HG02610 (cell line): ENCODE data around the gene STUM.
"Not testable (repeated sequence)": the region's sequence is repeated elsewhere in the genome, so short reads cannot be mapped to it uniquely, and the experiment has no call there.

Source experiments
- ATAC-seq: cut with Tn5 transposase; IDR thresholded peaks from one replicate; pipeline ENCODE4 v1.9.1; 2021; ENCODE audit warnings: mild to moderate bottlenecking, moderate library complexity; ENCODE audit not compliant: unreplicated experiment

STUM gene

DNA sequence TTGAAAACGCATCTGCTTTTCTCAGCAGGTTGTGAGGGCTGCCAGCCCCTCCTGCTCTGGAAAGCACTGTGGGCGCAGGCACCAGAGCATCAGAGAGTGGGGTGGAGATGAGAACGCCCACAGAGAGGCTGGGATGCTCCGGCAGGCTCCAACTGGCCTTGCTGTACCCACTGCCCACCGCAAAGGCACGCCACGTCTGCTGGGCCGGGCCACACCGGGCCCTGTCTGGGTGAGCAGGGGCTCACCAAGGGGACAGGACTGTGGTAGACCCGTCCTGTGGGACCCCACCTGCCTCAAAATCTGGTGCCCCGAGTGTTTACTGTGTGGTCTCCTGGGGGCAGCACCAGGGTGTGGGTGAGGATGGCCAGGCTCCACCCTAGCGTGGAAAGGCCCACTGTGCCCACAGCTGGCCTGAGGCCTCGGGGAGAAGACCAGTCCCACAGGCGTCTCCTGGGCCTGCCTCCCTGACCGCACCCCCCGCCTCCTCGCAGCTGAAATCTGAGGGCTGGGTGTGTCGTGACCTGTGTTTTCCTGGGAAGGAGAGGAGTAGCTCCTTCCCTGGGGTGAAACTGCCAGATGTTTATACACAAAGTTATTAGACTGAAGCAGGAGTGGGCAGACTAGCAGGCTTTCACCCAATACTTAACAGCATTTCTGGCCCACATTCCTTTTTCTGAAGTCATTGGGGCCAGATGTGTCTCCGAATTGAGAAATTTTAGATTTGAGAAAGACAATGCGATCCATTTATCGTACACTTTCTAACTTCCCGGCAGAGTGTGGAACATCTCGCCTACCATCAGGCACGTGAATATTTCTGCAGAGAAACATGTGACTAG, 53.8 kb downstream of the STUM start:
- no peak for ATAC-seq

DNA sequence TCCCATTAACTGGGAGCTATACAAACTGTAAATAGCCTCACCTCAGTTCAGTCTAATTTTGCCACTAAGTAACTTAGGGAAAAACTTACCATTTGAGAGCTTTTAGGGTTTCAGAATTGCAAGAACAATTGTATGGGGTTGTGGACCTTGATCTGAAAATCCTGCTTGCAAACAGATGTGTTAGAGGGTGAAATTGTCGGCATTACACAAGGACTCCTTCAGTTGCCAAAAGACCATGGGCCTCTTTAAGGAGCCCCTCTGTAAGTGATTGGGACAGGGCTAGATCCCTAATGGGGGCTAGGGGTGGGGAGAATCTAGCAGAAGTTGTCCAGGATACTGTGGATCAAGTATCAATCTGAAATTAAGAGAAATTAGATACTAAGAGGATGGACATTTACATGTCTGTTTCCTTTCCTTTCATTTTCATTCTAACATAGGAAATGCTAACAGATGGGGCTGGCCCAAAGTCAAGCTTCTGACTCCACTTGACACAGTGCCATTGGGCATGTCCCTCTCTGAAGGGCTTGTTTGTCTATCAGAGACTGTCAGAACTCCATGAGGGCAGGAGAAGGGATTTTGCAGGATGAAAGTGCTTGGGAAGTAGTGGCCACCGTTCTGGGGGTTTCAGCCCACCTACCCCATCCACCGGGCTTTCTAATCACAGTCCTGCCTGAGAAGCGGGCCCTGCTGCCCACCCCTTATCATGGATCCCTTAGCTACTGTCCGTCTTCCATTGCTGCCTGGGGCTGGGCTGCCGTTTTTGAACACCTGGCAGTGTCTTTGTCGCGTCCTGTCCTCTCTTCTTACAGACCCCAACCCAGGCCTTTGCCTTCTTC, 54.7 kb downstream of the STUM start:
- no peak for ATAC-seq

DNA sequence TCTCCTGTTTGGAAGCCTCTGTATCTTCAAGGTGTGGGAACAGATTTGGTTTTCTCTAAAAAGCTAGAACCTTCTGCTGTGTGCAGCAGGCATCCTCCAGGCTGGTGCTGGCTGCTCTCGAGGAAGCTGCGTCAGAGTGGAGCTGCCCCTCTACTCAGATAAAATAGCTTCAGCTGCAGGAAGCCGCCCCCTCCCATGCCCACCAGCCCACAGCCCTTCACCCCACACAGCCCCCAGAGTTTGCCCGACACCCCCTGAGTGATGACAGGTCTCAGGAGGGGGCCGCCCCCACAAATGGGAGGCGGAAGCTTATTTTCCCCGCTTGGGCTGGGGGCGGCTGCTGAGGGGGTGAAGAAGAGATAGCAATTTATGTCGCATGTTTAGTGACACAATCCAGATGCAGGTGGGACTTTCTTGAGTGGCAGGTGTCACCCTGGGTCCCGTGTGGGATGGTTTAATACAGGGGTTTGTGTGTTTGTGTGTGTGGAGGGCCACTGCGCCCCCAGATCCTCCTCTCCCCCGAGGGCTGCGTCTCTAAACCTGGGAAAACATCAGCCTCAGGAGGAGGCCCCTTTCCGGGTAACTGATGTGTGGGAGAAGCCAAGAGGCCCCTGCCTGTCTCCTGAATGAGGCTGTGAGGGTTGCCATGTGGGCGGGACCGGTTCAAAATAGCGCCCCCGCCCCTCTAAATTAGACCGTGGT, 55.4 kb downstream of the STUM start:
- ATAC-seq, result no peak

DNA sequence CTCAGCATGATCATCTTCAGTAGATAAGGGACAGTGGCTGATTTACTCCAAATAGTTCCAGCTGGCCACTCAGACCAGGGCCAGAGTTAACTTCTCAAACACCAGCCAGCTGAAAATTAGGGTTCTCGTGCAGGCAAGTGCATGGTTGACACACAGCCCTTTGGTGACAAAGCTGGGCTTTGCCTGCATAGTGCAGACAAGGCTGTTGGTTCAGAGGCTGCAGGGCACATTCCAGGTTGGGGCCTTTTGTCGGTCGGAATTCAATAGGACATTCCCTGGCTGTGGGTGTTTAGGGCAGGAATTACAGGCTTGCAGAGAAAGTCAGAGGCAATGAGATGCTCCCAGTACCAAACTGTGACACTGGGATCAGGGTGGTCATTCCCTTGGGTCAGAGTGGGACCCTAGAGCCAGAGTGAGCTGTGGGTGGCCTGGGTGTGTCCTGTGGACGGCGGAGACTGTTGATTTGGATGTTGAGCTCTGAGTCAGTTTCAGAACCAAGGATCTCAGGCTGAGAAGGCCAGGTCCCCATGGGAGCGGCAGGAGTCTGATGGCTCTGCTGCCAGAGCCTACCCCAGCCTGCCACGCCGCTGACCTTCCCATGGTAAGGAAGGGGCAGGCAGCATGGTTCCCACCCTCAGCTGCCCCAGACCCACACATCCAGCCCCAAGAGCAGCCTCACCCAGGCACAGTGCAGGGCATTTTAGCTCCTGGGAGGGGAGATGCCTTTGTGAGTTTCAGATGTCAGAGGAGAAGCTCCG, 56.2 kb downstream of the STUM start:
- ATAC-seq, result no peak

DNA sequence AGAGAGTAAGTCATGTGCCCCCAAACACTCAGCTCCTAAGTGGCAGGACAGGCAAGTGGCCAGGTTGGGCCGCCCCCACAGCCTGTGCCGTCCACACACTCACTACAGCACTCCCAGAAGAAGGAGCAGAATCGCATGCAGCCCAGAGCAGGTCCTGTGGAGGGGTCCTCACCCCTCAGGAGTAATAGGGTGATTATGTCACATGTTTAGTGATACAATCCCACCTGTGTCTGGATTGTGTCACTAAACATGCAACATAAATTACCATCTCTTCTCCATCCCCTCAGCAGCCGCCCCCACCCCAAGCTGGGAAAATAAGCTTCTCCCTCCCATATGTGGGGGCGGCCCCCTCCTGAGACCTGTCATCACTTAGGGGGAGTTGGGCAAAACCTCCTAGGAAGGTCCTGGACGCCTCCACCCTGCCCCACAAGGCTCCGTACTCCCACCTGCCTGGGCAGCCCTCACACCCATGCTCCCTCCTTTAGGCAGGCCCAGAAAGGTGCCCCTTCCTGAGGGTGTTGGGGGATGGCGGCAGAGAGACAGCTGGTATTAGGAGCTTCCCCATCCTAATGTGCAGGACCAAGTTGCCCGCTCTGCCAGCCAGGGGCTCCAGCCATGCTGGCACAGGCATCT, 56.9 kb downstream of the STUM start:
- no peak for ATAC-seq

DNA sequence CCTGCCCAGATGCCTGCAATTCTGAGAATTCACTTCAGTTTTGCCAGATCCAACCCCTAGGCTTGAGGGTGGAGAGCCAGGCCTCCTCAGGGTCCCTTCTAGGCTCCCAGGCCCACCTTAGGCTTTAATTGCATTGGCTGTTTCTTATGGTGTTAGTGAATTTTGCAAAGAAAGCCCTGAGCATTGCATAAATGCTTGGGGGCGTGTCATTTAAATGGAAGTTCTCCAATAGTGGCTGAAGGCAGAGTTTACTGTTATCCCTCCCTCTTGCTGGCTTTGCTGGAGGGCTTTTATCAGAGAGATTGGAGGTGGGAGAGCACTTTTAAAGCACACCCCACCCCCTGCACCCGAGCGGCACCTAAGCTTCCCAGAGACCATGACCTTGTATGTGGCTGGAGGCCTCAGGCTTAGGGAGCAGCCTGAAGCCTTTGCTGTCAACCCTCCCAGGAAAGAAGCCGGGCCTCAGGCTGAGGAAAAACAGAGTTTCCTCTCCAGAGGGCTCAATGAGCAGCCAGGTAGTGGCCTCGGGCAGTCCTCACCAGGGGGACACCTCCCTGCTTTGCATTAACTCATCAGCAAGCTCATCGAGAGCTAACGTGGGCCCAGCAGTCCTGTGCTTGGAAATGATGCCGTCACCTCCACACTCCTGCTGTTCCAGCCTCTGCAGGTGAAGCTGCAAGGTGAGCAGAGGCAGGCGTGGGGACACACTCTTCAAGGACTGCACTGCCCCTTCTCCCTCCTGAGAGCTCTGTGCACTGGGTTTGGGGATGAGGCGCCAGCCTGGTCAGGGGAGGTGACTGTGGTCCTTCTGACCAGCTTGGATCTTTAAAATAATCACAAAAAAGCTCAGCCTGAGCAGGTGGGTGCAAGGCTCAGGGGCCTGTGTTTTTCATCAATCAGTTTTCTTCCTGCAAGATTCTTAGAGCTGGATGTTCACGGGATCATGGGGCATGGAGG, 58.0 kb downstream of the STUM start:
- no peak for ATAC-seq

DNA sequence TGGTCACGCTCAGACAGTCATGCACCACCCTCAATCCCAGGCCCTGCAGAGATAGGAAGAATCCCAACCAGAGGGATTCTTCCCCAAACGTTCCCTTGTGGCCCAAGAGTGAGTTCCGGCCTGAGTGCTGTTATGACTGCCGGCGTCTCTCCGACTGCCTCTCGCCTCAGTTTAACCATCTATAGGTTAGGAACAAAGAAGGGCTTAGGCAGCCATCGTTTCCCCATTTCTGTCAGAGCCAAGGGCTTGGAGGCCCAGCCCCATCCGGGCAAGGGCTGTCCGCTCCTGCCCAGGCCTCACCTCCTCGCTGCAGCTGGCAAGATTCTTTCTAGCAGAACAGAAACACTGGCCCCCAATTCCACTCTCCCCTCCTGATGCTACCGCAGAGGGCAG, 58.7 kb downstream of the STUM start:
- no peak for ATAC-seq

DNA sequence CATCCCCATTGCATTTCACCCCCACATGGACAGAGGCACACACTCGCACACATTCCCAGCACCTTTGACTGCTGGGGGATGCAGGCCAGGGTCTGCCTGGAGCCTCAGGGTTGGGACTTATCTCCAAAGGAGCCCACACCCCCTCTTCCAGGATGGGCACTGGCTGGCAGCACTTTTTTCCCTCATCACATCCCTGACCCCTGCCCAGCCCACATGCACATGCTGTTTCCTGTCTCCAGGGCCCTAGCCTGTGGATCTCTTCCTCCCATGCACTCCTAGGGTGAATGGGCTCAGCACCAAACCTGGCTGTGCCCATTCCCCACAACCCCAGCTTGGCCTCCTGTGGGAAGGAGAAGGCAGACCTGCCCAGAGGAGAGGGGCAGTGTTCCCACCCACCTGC, 59.3 kb downstream of the STUM start:
- no peak for ATAC-seq

DNA sequence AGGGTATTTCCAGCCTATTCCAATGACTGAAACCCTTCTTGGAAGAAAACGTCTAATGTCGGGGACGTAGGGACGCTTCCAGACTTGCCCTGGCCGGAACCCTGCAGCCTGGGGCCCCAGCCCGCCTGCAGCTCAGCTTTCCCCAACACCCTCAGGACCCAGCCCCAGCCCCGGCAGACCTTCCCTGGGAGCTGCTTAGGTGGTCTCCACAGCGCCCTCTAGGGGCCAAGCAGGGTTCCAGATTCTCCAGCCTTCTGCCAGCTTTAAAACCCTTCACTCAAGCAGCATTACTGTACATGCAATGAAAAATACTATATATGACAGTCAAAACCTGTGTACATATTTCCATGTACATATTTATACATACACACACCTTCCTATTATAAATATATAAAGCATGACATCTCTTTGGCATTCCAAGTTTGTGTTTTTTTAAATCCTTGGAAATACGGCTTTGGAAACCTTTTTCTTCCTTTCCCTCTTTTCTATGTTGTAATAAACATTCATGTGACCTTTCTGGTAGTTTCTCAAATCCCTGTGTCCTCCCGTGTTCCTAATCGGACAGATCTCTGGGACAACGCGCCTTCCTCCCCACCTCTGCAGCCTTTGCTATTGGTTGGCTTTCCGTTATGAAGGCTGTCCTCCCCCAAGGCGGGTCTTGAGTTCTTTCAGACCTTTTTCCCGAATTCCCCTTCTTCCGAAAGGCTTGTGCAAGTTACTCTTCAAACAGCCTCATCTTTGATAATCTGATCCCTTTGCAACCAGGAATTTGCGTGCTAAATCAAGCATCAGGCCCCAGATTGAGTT, 60.3 kb downstream of the STUM start:
- no peak for ATAC-seq

DNA sequence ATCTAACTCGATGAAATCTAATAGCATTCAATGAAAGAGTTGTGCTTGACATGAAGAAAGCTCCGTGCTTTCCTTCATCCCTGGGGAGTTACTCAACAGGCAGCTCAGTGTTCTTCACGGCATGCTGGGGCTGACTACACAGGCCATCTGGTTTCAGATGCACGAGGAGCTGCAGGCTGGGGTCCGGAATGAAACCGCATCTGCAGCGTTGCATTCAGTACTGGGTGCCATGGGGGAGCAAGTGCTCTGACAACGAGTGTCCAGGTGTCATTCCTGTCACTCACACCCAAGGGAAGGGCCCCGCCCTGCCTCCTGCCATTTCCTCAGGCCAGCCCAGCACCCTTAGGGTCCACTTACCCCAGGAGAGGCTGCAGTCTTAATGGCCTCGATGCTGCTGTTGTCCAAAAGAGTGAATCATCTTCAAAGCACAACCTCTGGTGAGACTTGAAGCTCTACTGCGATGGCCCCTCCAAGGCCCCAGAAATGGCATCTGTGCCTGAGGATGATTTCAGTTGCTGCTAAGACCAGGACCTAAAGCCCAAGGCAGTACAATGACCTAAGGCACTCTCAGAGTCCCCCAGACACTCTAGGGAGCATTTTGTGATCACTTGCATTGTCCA, 61.4 kb downstream of the STUM start:
- no peak for ATAC-seq

DNA sequence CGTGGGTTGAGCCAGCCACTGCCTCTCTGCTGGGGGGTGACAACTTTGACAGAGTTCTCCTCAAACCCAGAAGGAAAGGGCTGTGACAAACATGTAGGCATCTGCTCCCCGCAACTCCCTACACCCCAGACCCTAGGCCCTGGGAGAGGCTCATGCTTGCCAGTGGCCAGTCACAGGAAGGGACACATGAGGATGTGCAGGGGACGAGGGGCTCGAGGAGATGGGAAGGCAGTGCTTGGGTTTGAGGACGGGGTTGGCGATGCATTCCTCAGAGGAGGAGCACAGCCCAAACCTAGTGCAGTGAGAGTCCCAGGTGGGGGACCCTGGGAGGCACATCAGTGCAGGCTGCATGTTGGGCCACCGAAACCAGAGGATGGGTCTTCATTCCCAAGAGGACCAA, 62.1 kb downstream of the STUM start:
- no peak for ATAC-seq

DNA sequence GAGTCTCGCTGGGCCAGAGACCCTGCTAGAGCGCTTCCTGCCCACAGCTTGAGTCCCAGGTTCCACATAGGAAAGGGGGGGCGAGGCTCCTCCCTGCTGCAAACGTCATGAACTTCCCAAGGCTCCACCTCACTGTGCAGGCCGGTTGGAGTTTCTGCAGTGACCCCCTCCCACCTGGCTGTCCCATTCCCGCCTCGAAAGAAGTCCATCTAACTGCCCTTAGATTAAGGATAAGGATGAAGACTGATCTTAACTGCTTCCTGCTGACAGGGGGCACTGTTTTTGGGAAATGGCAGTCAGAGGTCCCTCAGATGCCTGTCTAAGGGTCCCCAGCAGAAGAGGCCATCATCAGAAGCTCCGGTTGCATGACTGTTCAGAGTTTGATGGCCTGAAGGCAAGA, 62.7 kb downstream of the STUM start:
- no peak for ATAC-seq

DNA sequence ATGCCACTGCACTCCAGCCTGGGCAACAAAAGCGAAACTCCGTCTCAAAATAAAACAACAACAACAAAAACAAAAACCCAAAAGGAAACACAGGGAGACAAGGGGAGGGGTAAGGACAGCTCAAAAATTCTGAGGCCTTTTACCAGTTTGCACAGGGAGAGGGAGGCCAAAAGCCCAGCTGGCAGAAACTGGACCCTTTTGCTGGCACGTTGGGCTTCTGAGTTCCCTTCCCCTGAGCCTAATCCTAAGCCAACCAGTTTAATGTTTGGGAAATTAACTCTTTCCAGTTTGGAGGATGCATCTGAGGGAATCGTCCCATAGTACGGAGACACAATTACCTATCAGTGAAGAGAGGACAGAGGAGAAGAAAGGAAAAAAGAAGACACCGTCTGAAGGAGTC, 63.4 kb downstream of the STUM start:
- not testable (repeated sequence) for ATAC-seq

DNA sequence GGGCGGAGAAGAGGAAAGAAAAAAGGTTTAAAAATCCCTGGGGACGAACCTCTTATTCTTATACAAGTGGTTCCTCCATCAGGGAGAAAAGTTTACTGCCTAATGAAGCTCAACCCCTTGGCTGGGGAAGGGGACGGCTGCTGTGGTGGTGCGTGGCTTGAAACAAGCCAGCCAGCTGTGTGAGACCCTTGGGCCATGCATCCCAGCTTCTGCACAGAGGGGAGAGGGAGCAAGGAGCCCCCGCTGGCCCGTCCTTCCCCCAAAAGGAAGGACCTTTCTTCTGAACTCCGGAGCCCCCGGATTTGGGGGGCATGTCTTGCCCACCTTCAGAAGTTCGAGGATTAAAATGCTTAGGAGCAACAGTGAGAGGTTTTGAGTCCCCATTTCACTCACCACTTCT, 67.3 kb downstream of the STUM start:
- ATAC-seq, result no peak

DNA sequence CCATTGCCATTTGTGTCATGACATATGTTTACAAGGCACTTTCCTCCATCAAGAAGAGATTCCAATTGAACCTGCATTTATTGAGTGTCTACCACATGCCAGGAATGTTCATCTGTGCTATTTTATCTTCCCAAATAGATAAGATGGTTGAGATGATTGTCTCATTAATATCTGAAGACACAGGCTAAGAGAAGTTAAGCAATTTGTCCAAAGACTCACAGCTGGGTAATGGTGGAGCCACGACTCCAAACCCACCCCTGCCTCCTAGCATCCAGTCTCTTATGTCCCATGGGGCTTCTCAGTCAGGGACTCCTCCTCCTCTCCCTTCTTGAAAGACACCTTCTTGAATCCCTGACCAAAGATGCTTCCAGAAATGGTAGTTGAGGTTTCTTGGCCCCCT, 68.1 kb downstream of the STUM start:
- ATAC-seq, result no peak

DNA sequence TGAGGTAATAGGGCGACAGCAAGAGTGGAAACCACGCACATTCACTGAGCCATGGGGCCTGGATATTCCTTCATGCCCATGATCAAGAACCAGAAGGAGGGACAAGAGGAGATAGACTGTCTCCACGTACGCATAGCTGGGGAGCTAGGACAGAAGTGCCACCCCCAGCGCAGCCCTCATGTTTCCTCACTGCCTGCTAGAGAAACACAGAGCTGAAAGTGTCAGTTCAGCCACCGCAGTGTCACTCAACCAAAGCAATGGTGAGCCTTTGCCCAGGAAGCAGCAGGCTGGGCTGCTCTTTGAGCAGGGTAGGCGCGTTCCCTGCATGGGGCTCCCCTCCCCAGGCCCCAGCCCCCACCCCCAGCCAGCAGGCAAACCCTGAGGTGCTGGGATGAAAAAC, 68.5 kb downstream of the STUM start:
- no peak for ATAC-seq

DNA sequence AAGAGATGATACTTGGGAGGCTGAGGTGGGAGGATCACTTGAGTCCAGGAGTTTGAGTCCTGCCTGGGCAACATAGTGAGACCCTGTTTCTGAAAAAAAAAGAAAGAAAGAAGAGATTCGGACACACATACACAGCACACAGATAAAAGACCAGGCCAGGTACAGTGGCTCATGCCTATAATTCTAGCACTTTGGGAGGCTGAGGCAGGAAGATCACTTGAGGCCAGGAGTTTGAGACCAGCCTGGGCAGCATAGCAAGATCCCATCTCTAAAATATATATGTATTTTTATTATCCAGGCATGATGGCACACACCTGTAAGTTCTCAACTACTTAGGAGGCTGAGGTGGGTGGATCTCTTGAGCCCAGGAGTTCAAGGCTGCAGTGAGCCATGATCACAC, 69.2 kb downstream of the STUM start:
- ATAC-seq, result not testable (repeated sequence)

DNA sequence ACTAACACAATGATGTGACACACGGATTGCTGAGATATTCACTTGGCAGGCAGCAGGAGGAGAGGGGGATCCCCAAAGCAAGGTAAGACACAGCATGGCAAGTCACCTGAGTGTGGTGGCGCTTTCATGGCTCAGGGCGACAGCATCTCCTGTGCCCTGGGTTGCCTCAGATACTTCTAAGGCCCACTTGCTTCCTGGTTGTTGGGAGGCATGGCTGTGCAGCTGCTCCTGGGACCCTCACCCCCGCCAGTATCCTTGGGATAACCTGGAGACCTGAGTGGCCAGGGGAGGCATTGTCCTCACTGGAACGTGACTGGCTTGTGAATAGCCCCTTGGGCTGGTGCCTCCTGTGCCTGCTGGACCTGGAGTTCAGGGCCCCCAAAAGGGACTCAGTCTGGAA, 69.8 kb downstream of the STUM start:
- ATAC-seq, result no peak
